HepG2 (cell line): ENCODE measurements around the gene TEAD3. TPM values are rescaled to one million over a fixed set of nuclear protein-coding genes. Genes with fewer than 3 reads are reported as not detected.

ENCODE experiments used
- ATAC-seq: fragments of 200-7000 bp; cut with Tn5 transposase; 3 replicates; pipeline ENCODE4 v1.9.1; 2020; ENCODE audit warnings: mild to moderate bottlenecking, moderate library complexity
- BruUV-seq: library from RNA; stranded (reverse); fragments of 400-500 nt; replicated peaks from 2 replicates; lab custom pipeline; 2021; lab: Mats Ljungman, UMichigan
- CTCF ChIA-PET: fragments of 300-600 bp; formaldehyde crosslinking; extraction: SDS; loops from one replicate; lab custom pipeline; 2021; ENCODE audit warnings: low total read pairs, inconsistent platforms, low intra/inter-chr PET ratio; lab: Yijun Ruan, JAX
- POLR2A ChIA-PET: fragments of 350-600 bp; sonication (Branson Sonifier 250); formaldehyde crosslinking; loops from one replicate; lab custom pipeline; 2020; ENCODE audit warnings: antibody characterized with exemption, inconsistent platforms; lab: Yijun Ruan, JAX
- DNase-seq: peaks from one replicate; pipeline ENCODE4 v3.0.0-alpha.2; 2015; ENCODE audit warnings: low spot score
- FAIRE-seq: peaks from 3 replicates; lab custom pipeline; 2011; peaks lifted over from hg19 to GRCh38; lab: Jason Lieb, UNC
- H2AFZ ChIP-seq: one replicate; pipeline ENCODE4 v1.6.1; 2011; ENCODE audit warnings: low read length, inconsistent platforms
- H3K27ac ChIP-seq: fragments of 300-600 bp; 3 replicates; pipeline ENCODE4 v1.8.0; 2011; ENCODE audit warnings: mixed run types, mild to moderate bottlenecking, mixed read lengths, low read length, inconsistent platforms; ENCODE audit not compliant: insufficient read depth; ENCODE audit errors: extremely low read length
- H3K27me3 ChIP-seq, 2 experiments: fragments of 200-600 bp in 1 of 2; 2 replicates in 1 of 2; 3 replicates in 1 of 2; pipeline versions ENCODE4 v1.6.0 to v1.8.0; 2011; ENCODE audit warnings: low read length in 2 of 2, mild to moderate bottlenecking in 2 of 2, moderate library complexity in 2 of 2, inconsistent platforms in 1 of 2; ENCODE audit not compliant: insufficient read depth in 2 of 2, control insufficient read depth in 1 of 2
- H3K36me3 ChIP-seq, 2 experiments: fragments of 200-600 bp in 1 of 2; replicated peaks in 1 of 2; 2 replicates in 1 of 2; 3 replicates in 1 of 2; pipeline versions ENCODE4 v1.5.1 to v1.8.0; 2011; ENCODE audit warnings: low read length in 2 of 2, inconsistent platforms in 1 of 2; ENCODE audit not compliant: insufficient read depth in 2 of 2, control insufficient read depth in 1 of 2
- H3K4me1 ChIP-seq: 2 replicates; pipeline ENCODE4 v1.5.1; 2012; ENCODE audit warnings: low read length, inconsistent platforms; ENCODE audit not compliant: insufficient read depth
- H3K4me2 ChIP-seq: 2 replicates; pipeline ENCODE4 v1.6.0; 2011; ENCODE audit warnings: low read depth, low read length, inconsistent platforms
- H3K4me3 ChIP-seq, 3 experiments: fragments of 200-600 bp in 1 of 3; sonication (generic), shearing (Covaris generic) in 1 of 3; replicated peaks in 1 of 3; 2 replicates each; pipeline ENCODE4 v1.5.1; 2011 to 2016; ENCODE audit warnings: low read length in 3 of 3, inconsistent platforms in 2 of 3, low read depth in 2 of 3, mild to moderate bottlenecking in 2 of 3, control low read depth in 1 of 3, mixed read lengths in 1 of 3; ENCODE audit not compliant: insufficient read depth in 1 of 3
- H3K79me2 ChIP-seq: one replicate; pipeline ENCODE4 v1.6.1; 2011; ENCODE audit warnings: low read length, inconsistent platforms; ENCODE audit not compliant: insufficient read depth
- H3K9ac ChIP-seq: 2 replicates; pipeline ENCODE4 v1.6.0; 2011; ENCODE audit warnings: mild to moderate bottlenecking, low read depth, low read length, inconsistent platforms; ENCODE audit not compliant: insufficient read depth
- H3K9me3 ChIP-seq: 2 replicates; pipeline ENCODE4 v1.5.1; 2012; ENCODE audit warnings: mild to moderate bottlenecking, low read length
- H4K20me1 ChIP-seq: 2 replicates; pipeline ENCODE4 v1.6.0; 2011; ENCODE audit warnings: inconsistent platforms, mild to moderate bottlenecking, low read length, moderate library complexity; ENCODE audit not compliant: insufficient read depth
- ARHGAP35 ChIP-seq: sonication (generic); formaldehyde crosslinking; IDR thresholded peaks from 2 replicates; pipeline ENCODE4 v1.9.0; 2022; ENCODE audit warnings: mild to moderate bottlenecking, inconsistent platforms, moderate library complexity, missing genetic modification reagents, borderline replicate concordance
- EEA1 ChIP-seq: sonication (generic); formaldehyde crosslinking; IDR thresholded peaks from 2 replicates; pipeline ENCODE4 v1.5.1; 2020; ENCODE audit warnings: mild to moderate bottlenecking, missing genetic modification reagents, borderline replicate concordance
- FOXK1 ChIP-seq: sonication (generic); formaldehyde crosslinking; IDR thresholded peaks from 2 replicates; pipeline ENCODE4 v1.4.0; 2020; ENCODE audit warnings: low read depth, missing genetic modification reagents, borderline replicate concordance
- GPN1 ChIP-seq: sonication (generic); formaldehyde crosslinking; IDR thresholded peaks from 2 replicates; pipeline ENCODE4 v1.5.1; 2020; ENCODE audit warnings: missing genetic modification reagents, borderline replicate concordance
- NFKB2 ChIP-seq: sonication (generic); formaldehyde crosslinking; IDR thresholded peaks from 2 replicates; pipeline ENCODE4 v1.4.0; 2020; ENCODE audit warnings: missing genetic modification reagents, borderline replicate concordance
- POLR2A ChIP-seq, 2 experiments: IDR thresholded peaks; 2 replicates each; pipeline ENCODE4 v1.6.1; 2011; ENCODE audit warnings: low read depth in 2 of 2, low read length in 2 of 2, mild to moderate bottlenecking in 1 of 2, moderate library complexity in 1 of 2; ENCODE audit not compliant: insufficient read depth in 1 of 2
- POLR2G ChIP-seq: fragments of 200-400 bp; formaldehyde crosslinking; IDR thresholded peaks from 2 replicates; pipeline ENCODE4 v1.6.1; 2018; ENCODE audit warnings: mild to moderate bottlenecking, low read depth, low read length, moderate library complexity
- RBM39 ChIP-seq: fragments of 200-400 bp; formaldehyde crosslinking; IDR thresholded peaks from one replicate; pipeline ENCODE4 v1.6.1; 2018; ENCODE audit warnings: antibody characterized with exemption, mild to moderate bottlenecking, low read depth, low read length; ENCODE audit not compliant: poor library complexity, severe bottlenecking
- RFX5 ChIP-seq: IDR thresholded peaks from 2 replicates; pipeline ENCODE4 v1.6.1; 2011; ENCODE audit warnings: low read depth, low read length, improper control_type of control experiment
- SETDB1 ChIP-seq: sonication (generic); formaldehyde crosslinking; IDR thresholded peaks from 2 replicates; pipeline ENCODE4 v1.5.1; 2020; ENCODE audit warnings: missing genetic modification reagents, mild to moderate bottlenecking, borderline replicate concordance
- TAF1 ChIP-seq: sonication (generic); formaldehyde crosslinking; IDR thresholded peaks from 2 replicates; pipeline ENCODE4 v1.4.0; 2020; ENCODE audit warnings: missing genetic modification reagents
- TEAD3 ChIP-seq: optimal IDR thresholded peaks from 2 replicates; pipeline ENCODE3; 2016; ENCODE audit warnings: borderline replicate concordance
- ZNF12 ChIP-seq: sonication (generic); formaldehyde crosslinking; IDR thresholded peaks from 2 replicates; pipeline ENCODE4 v1.5.0; 2020; ENCODE audit warnings: missing genetic modification reagents
- ZNF274 ChIP-seq: sonication (generic); formaldehyde crosslinking; IDR thresholded peaks from 2 replicates; pipeline ENCODE4 v1.5.1; 2020; ENCODE audit warnings: mild to moderate bottlenecking, missing genetic modification reagents
- ZNF44 ChIP-seq: sonication (generic); formaldehyde crosslinking; IDR thresholded peaks from 2 replicates; pipeline ENCODE4 v1.5.1; 2020; ENCODE audit warnings: mild to moderate bottlenecking, missing genetic modification reagents
- ZNF557 ChIP-seq: sonication (generic); formaldehyde crosslinking; IDR thresholded peaks from 2 replicates; pipeline ENCODE4 v1.4.0; 2020; ENCODE audit warnings: missing genetic modification reagents
- ZNF589 ChIP-seq: sonication (generic); formaldehyde crosslinking; conservative IDR thresholded peaks from 2 replicates; pipeline ENCODE4 v1.8.0; 2022; ENCODE audit warnings: mild to moderate bottlenecking, moderate library complexity, missing genetic modification reagents
- WGBS: methylation state at CpG from one replicate; pipeline ENCODE4 v1.1.6; 2017; ENCODE audit warnings: low lambda C conversion rate; 5-methylcytosine and 5-hydroxymethylcytosine counted together
- in situ Hi-C: cut with HindIII; loops from 2 replicates; pipeline ENCODE4 v1.10.0; 2017; ENCODE audit warnings: low pct_unique_long_range_greater_than_20kb; ENCODE audit not compliant: extremely low pct_ligation_motif_present
- intact Hi-C: fragments of 100-400 bp; cut with micrococcal nuclease; formaldehyde crosslinking; loops from one replicate; pipeline ENCODE4 v1.10.0; 2022; ENCODE audit not compliant: unreplicated experiment
- polyA plus RNA-seq, 8 experiments: library from polyadenylated mRNA; depleted of rRNA in 3 of 8; stranded (reverse) in 7 of 8; unstranded in 1 of 8; fragments of >200 nt; fragmentation: Illumina TruSeq in 4 of 8; extraction: Trizol in 4 of 8; gene quantifications; 2 replicates each; pipeline versions ENCODE4 v1.2.1 to v1.2.3, GENCODE V29; 2011 to 2016; ENCODE audit warnings: low read depth in 4 of 8, missing spikeins in 1 of 8, mixed read lengths in 1 of 8; ENCODE audit not compliant: insufficient read depth in 1 of 8
- total RNA-seq, 5 experiments: library from RNA; depleted of rRNA; stranded (reverse); fragments of >200 nt; fragmentation: Illumina TruSeq; extraction: Trizol; gene quantifications; 2 replicates each; pipeline ENCODE4 v1.2.3, GENCODE V29; 2016; ENCODE audit warnings: low read depth in 1 of 5
- TF ChIP-seq, protein P1 (sequence below): sonication (generic); formaldehyde crosslinking; IDR thresholded peaks from 2 replicates; pipeline ENCODE4 v1.9.0; 2022; ENCODE audit warnings: missing genetic modification reagents, mild to moderate bottlenecking, borderline replicate concordance
- TF ChIP-seq, protein P2 (sequence below): sonication (generic); formaldehyde crosslinking; IDR thresholded peaks from 2 replicates; pipeline ENCODE4 v1.4.0; 2020; ENCODE audit warnings: low read depth, mild to moderate bottlenecking, missing genetic modification reagents
- TF ChIP-seq, protein P3 (sequence below): sonication (generic); formaldehyde crosslinking; IDR thresholded peaks from 2 replicates; pipeline ENCODE4 v1.8.1; 2023; ENCODE audit warnings: mild to moderate bottlenecking, missing genetic modification reagents, borderline replicate concordance

The TEAD3 gene
- total and polyA plus RNA-seq, 2 of the 13 experiments (the other 11 are each of a cell fraction or from before 2014, with no cell fraction given): 15.1 to 16.5 TPM

DNA sequence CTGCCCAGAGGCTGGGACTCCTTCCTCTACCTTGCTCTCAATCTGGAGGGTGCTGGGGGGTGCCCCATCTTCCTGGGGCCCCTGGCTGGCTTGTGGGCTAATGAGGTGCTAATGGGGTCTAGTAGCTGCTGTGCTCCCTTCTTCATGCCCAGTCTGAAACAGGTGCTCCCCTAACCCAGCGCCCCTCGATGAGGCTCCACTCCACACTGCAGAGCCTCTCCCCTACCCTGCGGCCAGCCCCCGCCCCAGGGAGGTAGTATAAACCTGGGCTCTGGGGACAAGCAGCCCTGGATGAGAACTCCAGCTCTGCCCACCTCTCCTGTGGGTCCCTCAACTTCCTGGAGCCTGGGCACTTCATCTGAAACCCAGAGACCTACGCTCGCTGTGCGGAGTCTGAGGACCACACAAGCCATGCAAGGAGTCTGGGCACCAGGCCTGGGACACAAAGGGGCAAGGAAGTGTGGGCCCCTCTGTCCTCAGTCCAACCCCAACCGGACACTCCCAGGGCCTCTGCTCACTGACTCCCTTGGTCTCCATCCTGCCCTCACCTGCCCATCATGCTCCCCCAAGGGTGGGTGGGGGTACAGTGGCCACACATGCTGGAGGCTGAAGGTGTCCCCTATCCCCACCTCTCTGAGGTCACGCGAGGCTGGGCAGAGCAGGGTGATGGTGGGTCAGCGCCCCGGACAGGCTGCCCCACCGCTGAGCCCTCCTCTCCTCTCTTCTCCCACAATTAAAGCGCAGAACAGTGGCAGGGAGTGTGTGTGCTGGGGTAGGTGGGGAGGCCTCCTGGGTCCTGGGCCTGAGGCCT, 22.5 kb downstream of the TEAD3 start:
- H3K9me3 ChIP-seq: no peaks in the 10 kb centered on the region
- no peak for DNase-seq
- H3K79me2 ChIP-seq: peaks cover 18% of the 10 kb centered on the region
- H3K27me3 ChIP-seq: no peaks in the 10 kb centered on the region
- ChIA-PET CTCF (no interaction called here), POLR2A (interaction anchor here (1.2 to 9.7 kb wide), 5 partner anchors 16 to 156 kb away, joined by 4 to 88 read pairs (median 5); partner anchors contain the start of gene TEAD3)
- no TSS peak for BruUV-seq
- peaks cover 43% of the 10 kb centered on the region for H4K20me1 ChIP-seq
- H3K4me1 ChIP-seq: peaks cover 53% of the 10 kb centered on the region
- H2AFZ ChIP-seq: no peak overlapping the region
- no peak for FAIRE-seq
- no peak overlapping the region for H3K4me2 ChIP-seq
- ATAC-seq: peak; percentile 26
- peak overlapping the region; percentile 55 for H3K27ac ChIP-seq
- H3K36me3 ChIP-seq: peaks cover 7 to 35% of the 10 kb centered on the region in 2 experiments
- intact Hi-C loops (no loop called here), in situ Hi-C loops (no loop called here)
- no peak overlapping the region for H3K4me3 ChIP-seq
- WGBS: 96% methylated on average over 13 of the region's 14 CpGs
- no peak overlapping the region for H3K9ac ChIP-seq
- TF ChIP-seq NFKB2 (CRISPR knock-in tag) (0 out of 2 replicates have a peak, but pooled peaks have one; percentile 1), ZNF589 (no peak), POLR2A (IDR thresholded peaks at IDR 0.05; ENCODE audit: insufficient read depth in 1 of 2, low read depth in 2 of 2, low read length in 2 of 2) (peak in 1 of 2 experiments; percentile 65; a peak in 2 of 4 replicates), POLR2G (peak; percentile 45), ZNF557 (CRISPR knock-in tag) (no peak), ZNF44 (CRISPR knock-in tag) (no peak), ARHGAP35 (no peak), RFX5 (no peak), TEAD3 (CRISPR knock-in tag) (no peak), ZNF274 (CRISPR knock-in tag) (no peak), TAF1 (CRISPR knock-in tag) (no peak), ZNF12 (CRISPR knock-in tag) (no peak), SETDB1 (CRISPR knock-in tag) (no peak), EEA1 (CRISPR knock-in tag) (no peak), RBM39 (peak; percentile 64), FOXK1 (CRISPR knock-in tag) (no peak), GPN1 (CRISPR knock-in tag) (no peak)
- TF ChIP-seq, protein P1, sequence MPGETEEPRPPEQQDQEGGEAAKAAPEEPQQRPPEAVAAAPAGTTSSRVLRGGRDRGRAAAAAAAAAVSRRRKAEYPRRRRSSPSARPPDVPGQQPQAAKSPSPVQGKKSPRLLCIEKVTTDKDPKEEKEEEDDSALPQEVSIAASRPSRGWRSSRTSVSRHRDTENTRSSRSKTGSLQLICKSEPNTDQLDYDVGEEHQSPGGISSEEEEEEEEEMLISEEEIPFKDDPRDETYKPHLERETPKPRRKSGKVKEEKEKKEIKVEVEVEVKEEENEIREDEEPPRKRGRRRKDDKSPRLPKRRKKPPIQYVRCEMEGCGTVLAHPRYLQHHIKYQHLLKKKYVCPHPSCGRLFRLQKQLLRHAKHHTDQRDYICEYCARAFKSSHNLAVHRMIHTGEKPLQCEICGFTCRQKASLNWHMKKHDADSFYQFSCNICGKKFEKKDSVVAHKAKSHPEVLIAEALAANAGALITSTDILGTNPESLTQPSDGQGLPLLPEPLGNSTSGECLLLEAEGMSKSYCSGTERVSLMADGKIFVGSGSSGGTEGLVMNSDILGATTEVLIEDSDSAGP (CRISPR knock-in tag): 0 out of 2 replicates have a peak, but pooled peaks have one; percentile 19
- TF ChIP-seq, protein P2, sequence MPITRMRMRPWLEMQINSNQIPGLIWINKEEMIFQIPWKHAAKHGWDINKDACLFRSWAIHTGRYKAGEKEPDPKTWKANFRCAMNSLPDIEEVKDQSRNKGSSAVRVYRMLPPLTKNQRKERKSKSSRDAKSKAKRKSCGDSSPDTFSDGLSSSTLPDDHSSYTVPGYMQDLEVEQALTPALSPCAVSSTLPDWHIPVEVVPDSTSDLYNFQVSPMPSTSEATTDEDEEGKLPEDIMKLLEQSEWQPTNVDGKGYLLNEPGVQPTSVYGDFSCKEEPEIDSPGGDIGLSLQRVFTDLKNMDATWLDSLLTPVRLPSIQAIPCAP (CRISPR knock-in tag): no peak
- TF ChIP-seq, protein P3, sequence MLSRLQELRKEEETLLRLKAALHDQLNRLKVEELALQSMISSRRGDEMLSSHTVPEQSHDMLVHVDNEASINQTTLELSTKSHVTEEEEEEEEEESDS (CRISPR knock-in tag): no peak
